ENCODE data around the gene QRSL1.
"Not testable (repeated sequence)": the region's sequence is repeated elsewhere in the genome, so short reads cannot be mapped to it uniquely, and the experiment has no call there.

Gene QRSL1

GRCh38 chr6:106677282-106677681 lies 47.9 kb downstream of the QRSL1 start:
- DNase-seq (ENCODE audit: low read depth in 3 of 3) = no peak

GRCh38 chr6:106684011-106684410 lies 54.6 kb downstream of the QRSL1 start:
- no peak for DNase-seq (ENCODE audit: low read depth in 3 of 3)

GRCh38 chr6:106685833-106686232 lies 56.5 kb downstream of the QRSL1 start:
- DNase-seq (ENCODE audit: low read depth in 3 of 3) = no peak

- DNase-seq (ENCODE audit: low read depth in 3 of 3) = no peak
Measured at GRCh38 chr6:106688177-106688951, 59.0 kb downstream of the QRSL1 start.

GRCh38 chr6:106692112-106692818 lies 62.9 kb downstream of the QRSL1 start:
- no peak for DNase-seq (ENCODE audit: low read depth in 3 of 3)

- DNase-seq (ENCODE audit: low read depth in 3 of 3) = no peak
Measured at GRCh38 chr6:106692819-106693208, 63.4 kb downstream of the QRSL1 start.

GRCh38 chr6:106693418-106693817 lies 64.0 kb downstream of the QRSL1 start:
- DNase-seq (ENCODE audit: low read depth in 3 of 3) = no peak

GRCh38 chr6:106694343-106694742 lies 65.0 kb downstream of the QRSL1 start:
- DNase-seq (ENCODE audit: low read depth in 3 of 3) = no peak

GRCh38 chr6:106700581-106700980 lies 71.2 kb downstream of the QRSL1 start:
- no peak for DNase-seq (ENCODE audit: low read depth in 3 of 3)

- not testable (repeated sequence) for DNase-seq (ENCODE audit: low read depth in 3 of 3)
Measured at GRCh38 chr6:106701201-106701600, 71.8 kb downstream of the QRSL1 start.

GRCh38 chr6:106702046-106702445 lies 72.7 kb downstream of the QRSL1 start:
- DNase-seq (ENCODE audit: low read depth in 3 of 3) = no peak

GRCh38 chr6:106702451-106703110 lies 73.2 kb downstream of the QRSL1 start:
- DNase-seq (ENCODE audit: low read depth in 3 of 3) = no peak

- no peak for DNase-seq (ENCODE audit: low read depth in 3 of 3)
Measured at GRCh38 chr6:106704327-106704726, 74.9 kb downstream of the QRSL1 start.

GRCh38 chr6:106705156-106705555 lies 75.8 kb downstream of the QRSL1 start:
- no peak for DNase-seq (ENCODE audit: low read depth in 3 of 3)

GRCh38 chr6:106710580-106710979 lies 81.2 kb downstream of the QRSL1 start:
- no peak for DNase-seq (ENCODE audit: low read depth in 3 of 3)

GRCh38 chr6:106714281-106714680 lies 84.9 kb downstream of the QRSL1 start:
- DNase-seq (ENCODE audit: low read depth in 3 of 3) = no peak

- no peak for DNase-seq (ENCODE audit: low read depth in 3 of 3)
Measured at GRCh38 chr6:106715922-106716321, 86.5 kb downstream of the QRSL1 start.

- no peak for DNase-seq (ENCODE audit: low read depth in 3 of 3)
Measured at GRCh38 chr6:106716966-106717365, 87.6 kb downstream of the QRSL1 start.

All from stimulated activated CD4-positive, alpha-beta T cell treated with anti-CD3 and anti-CD28 coated beads, TNF-alpha, amount 100 ng/mL, for 48 hours (primary cell).